Neural cell (in vitro differentiated cells): ENCODE data around the gene ADAP1. TPM values are rescaled to one million over a fixed set of nuclear protein-coding genes. Genes with fewer than 3 reads are reported as not detected.
A peak's percentile ranks its signal among the peaks of the same experiment; 100 is the strongest.

Experiments
- H2AFZ ChIP-seq: fragments of 200-600, 300-800 bp; sonication (generic), shearing (Covaris generic); 2 replicates; pipeline ENCODE4 v1.6.0; 2014; ENCODE audit warnings: low read depth, mild to moderate bottlenecking, antibody characterized with exemption, low read length, moderate library complexity
- H3F3A ChIP-seq: fragments of 200-600 bp; shearing (Covaris generic); 2 replicates; pipeline ENCODE4 v1.6.1; 2016; ENCODE audit warnings: mild to moderate bottlenecking, moderate library complexity, mixed read lengths, antibody characterized with exemption, low read length; ENCODE audit not compliant: insufficient read depth, poor library complexity, severe bottlenecking
- H3K27ac ChIP-seq: fragments of 200-600, 300-800 bp; sonication (generic), shearing (Covaris generic); 2 replicates; pipeline ENCODE4 v1.5.1; 2014; ENCODE audit warnings: mild to moderate bottlenecking, low read length, moderate library complexity
- H3K27me3 ChIP-seq: fragments of 300-800, 200-600 bp; sonication (generic), shearing (Covaris generic); 2 replicates; pipeline ENCODE4 v1.6.0; 2014; ENCODE audit warnings: mild to moderate bottlenecking, low read depth, low read length, moderate library complexity; ENCODE audit not compliant: insufficient read depth
- H3K36me3 ChIP-seq: fragments of 300-800, 200-600 bp; sonication (generic), shearing (Covaris generic); 2 replicates; pipeline ENCODE4 v1.5.1; 2014; ENCODE audit warnings: mild to moderate bottlenecking, antibody characterized with exemption, low read length, moderate library complexity; ENCODE audit not compliant: insufficient read depth
- H3K4me2 ChIP-seq: fragments of 300-800, 200-600 bp; sonication (generic), shearing (Covaris generic); 2 replicates; pipeline ENCODE4 v1.6.0; 2014; ENCODE audit warnings: mild to moderate bottlenecking, low read length
- H3K4me3 ChIP-seq: fragments of 300-800, 200-600 bp; sonication (generic), shearing (Covaris generic); 2 replicates; pipeline ENCODE4 v1.5.1; 2014; ENCODE audit warnings: mild to moderate bottlenecking, low read length, moderate library complexity
- H3K79me2 ChIP-seq: fragments of 200-600 bp; shearing (Covaris generic); replicated peaks from 2 replicates; pipeline ENCODE4 v1.6.0; 2014; ENCODE audit warnings: mild to moderate bottlenecking, low read length, moderate library complexity; ENCODE audit not compliant: insufficient read depth
- H3K9ac ChIP-seq: fragments of 300-800, 200-600 bp; sonication (generic), shearing (Covaris generic); 2 replicates; pipeline ENCODE4 v1.6.1; 2016; ENCODE audit warnings: mild to moderate bottlenecking, low read length, mixed read lengths
- H3K9me2 ChIP-seq: fragments of 200-600 bp; shearing (Covaris generic); 2 replicates; pipeline ENCODE4 v1.6.1; 2016; ENCODE audit warnings: mild to moderate bottlenecking, low read length, mixed read lengths; ENCODE audit not compliant: insufficient read depth
- H3K9me3 ChIP-seq: fragments of 200-600, 300-800 bp; sonication (generic), shearing (Covaris generic); 2 replicates; pipeline ENCODE4 v1.6.1; 2016; ENCODE audit warnings: mild to moderate bottlenecking, mixed run types, low read length, moderate library complexity, mixed read lengths
- H4K20me1 ChIP-seq: fragments of 200-600 bp; shearing (Covaris generic); 2 replicates; pipeline ENCODE4 v1.6.1; 2016; ENCODE audit warnings: mild to moderate bottlenecking, mixed run types; ENCODE audit not compliant: insufficient read depth
- EP300 ChIP-seq: fragments of 450-650 bp; conservative IDR thresholded peaks from 2 replicates; pipeline ENCODE4 v1.6.1; 2014; ENCODE audit warnings: antibody characterized with exemption, mild to moderate bottlenecking, moderate library complexity; ENCODE audit not compliant: poor library complexity, severe bottlenecking
- EZH2 ChIP-seq: fragments of 200-600, 300-800 bp; shearing (Covaris generic), sonication (generic); IDR thresholded peaks from 2 replicates; pipeline ENCODE4 v1.6.1; 2014; ENCODE audit warnings: antibody characterized with exemption, low read length, borderline replicate concordance, mild to moderate bottlenecking; ENCODE audit not compliant: insufficient read depth, poor library complexity, severe bottlenecking
- MXI1 ChIP-seq: fragments of 450-650 bp; conservative IDR thresholded peaks from 2 replicates; pipeline ENCODE4 v1.6.1; 2014; ENCODE audit warnings: antibody characterized with exemption, mild to moderate bottlenecking; ENCODE audit not compliant: poor library complexity, severe bottlenecking
- POLR2AphosphoS5 ChIP-seq: IDR thresholded peaks from 2 replicates; pipeline ENCODE4 v1.6.1; 2012
- RAD21 ChIP-seq: fragments of 450-650 bp; conservative IDR thresholded peaks from 2 replicates; pipeline ENCODE4 v1.6.1; 2014; ENCODE audit warnings: antibody characterized with exemption, mild to moderate bottlenecking, moderate library complexity
- SMC3 ChIP-seq: fragments of 450-650 bp; conservative IDR thresholded peaks from 2 replicates; pipeline ENCODE4 v1.6.1; 2014; ENCODE audit warnings: antibody characterized with exemption, mild to moderate bottlenecking, moderate library complexity; ENCODE audit not compliant: poor library complexity
- TAF1 ChIP-seq: IDR thresholded peaks from 2 replicates; pipeline ENCODE4 v1.6.1; 2012; ENCODE audit warnings: low read depth
- polyA plus RNA-seq: library from polyadenylated mRNA; depleted of rRNA; stranded (reverse); fragments of >200 nt; gene quantifications from 2 replicates; pipeline ENCODE4 v1.2.3, GENCODE V29; 2014
- TF ChIP-seq, protein P1 (sequence below): IDR thresholded peaks from 2 replicates; pipeline ENCODE4 v1.6.1; 2012; ENCODE audit warnings: borderline replicate concordance
- TF ChIP-seq, protein P2 (sequence below): fragments of 450-650 bp; IDR thresholded peaks from 2 replicates; pipeline ENCODE4 v1.5.1; 2014; ENCODE audit warnings: antibody characterized with exemption, mild to moderate bottlenecking, moderate library complexity; ENCODE audit not compliant: poor library complexity, severe bottlenecking

Gene ADAP1
- polyA plus RNA-seq, 1 donor from 2014 or later = 76.8 TPM

DNA sequence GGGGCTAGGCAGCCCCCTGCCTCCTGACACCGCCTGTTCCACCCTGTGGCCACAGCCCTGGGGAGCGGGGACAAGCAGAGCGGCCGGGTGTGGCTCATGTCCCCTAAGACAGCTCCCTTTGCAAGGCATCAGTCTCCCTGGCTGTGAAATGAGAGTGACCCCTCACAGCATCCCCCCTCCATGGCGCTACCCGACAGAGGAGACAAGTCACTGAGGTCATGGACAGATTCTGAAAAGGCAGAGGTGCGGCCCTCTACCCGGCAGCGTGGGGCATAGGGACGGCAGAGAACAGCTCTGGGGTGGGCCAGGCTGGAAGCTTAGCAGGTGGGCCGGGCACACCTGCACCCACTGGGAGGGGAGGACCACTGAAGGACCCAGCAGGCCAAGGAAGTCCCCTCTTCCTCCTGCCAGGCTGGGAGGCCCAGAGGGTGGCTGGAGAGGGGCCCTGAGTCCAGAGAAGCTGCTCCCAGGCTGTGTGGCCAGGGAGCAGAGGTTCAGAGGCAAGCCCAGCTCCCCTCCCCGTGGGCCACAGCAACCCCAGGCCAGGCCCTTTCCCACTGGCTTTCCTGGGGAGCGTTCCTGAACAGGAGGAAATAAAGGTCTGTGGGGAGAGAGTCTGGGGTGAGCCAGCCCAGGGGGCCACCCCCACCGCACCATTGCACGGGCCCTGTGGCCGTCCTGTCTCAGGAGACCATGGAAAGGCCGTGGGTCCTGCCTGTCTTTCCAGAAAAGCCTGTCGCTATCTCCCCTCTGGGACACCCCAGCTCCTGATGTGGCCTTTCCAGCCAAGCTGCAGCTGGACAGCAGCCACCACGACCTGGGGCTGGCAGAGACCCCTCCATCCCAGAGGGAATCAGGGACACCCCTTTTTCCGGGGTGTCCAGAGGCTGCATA lies 1.7 kb downstream of the ADAP1 start:
- H3K27me3 ChIP-seq = no peaks in the 10 kb centered on the region
- H3K36me3 ChIP-seq = no peaks in the 10 kb centered on the region
- H3K9me2 ChIP-seq = no peaks in the 10 kb centered on the region
- H3K27ac ChIP-seq = no peak overlapping the region
- no peaks in the 10 kb centered on the region for H4K20me1 ChIP-seq
- no peak overlapping the region for H2AFZ ChIP-seq
- H3K79me2 ChIP-seq = no peaks in the 10 kb centered on the region
- H3F3A ChIP-seq = no peaks in the 10 kb centered on the region
- TF ChIP-seq EZH2 = no peak
- no peak for TF ChIP-seq EP300
- TF ChIP-seq, protein P1, sequence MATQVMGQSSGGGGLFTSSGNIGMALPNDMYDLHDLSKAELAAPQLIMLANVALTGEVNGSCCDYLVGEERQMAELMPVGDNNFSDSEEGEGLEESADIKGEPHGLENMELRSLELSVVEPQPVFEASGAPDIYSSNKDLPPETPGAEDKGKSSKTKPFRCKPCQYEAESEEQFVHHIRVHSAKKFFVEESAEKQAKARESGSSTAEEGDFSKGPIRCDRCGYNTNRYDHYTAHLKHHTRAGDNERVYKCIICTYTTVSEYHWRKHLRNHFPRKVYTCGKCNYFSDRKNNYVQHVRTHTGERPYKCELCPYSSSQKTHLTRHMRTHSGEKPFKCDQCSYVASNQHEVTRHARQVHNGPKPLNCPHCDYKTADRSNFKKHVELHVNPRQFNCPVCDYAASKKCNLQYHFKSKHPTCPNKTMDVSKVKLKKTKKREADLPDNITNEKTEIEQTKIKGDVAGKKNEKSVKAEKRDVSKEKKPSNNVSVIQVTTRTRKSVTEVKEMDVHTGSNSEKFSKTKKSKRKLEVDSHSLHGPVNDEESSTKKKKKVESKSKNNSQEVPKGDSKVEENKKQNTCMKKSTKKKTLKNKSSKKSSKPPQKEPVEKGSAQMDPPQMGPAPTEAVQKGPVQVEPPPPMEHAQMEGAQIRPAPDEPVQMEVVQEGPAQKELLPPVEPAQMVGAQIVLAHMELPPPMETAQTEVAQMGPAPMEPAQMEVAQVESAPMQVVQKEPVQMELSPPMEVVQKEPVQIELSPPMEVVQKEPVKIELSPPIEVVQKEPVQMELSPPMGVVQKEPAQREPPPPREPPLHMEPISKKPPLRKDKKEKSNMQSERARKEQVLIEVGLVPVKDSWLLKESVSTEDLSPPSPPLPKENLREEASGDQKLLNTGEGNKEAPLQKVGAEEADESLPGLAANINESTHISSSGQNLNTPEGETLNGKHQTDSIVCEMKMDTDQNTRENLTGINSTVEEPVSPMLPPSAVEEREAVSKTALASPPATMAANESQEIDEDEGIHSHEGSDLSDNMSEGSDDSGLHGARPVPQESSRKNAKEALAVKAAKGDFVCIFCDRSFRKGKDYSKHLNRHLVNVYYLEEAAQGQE = no peak
- TF ChIP-seq RAD21 = no peak
- TF ChIP-seq MXI1 = no peak
- TF ChIP-seq SMC3 = no peak
- TF ChIP-seq POLR2AphosphoS5 = no peak
- TF ChIP-seq TAF1 = no peak
- TF ChIP-seq, protein P2, sequence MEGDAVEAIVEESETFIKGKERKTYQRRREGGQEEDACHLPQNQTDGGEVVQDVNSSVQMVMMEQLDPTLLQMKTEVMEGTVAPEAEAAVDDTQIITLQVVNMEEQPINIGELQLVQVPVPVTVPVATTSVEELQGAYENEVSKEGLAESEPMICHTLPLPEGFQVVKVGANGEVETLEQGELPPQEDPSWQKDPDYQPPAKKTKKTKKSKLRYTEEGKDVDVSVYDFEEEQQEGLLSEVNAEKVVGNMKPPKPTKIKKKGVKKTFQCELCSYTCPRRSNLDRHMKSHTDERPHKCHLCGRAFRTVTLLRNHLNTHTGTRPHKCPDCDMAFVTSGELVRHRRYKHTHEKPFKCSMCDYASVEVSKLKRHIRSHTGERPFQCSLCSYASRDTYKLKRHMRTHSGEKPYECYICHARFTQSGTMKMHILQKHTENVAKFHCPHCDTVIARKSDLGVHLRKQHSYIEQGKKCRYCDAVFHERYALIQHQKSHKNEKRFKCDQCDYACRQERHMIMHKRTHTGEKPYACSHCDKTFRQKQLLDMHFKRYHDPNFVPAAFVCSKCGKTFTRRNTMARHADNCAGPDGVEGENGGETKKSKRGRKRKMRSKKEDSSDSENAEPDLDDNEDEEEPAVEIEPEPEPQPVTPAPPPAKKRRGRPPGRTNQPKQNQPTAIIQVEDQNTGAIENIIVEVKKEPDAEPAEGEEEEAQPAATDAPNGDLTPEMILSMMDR = no peak
- no peaks in the 10 kb centered on the region for H3K9me3 ChIP-seq
- H3K4me3 ChIP-seq = peak overlapping the region; percentile 88
- peak overlapping the region; percentile 84 for H3K4me2 ChIP-seq
- peak overlapping the region; percentile 82 for H3K9ac ChIP-seq

DNA sequence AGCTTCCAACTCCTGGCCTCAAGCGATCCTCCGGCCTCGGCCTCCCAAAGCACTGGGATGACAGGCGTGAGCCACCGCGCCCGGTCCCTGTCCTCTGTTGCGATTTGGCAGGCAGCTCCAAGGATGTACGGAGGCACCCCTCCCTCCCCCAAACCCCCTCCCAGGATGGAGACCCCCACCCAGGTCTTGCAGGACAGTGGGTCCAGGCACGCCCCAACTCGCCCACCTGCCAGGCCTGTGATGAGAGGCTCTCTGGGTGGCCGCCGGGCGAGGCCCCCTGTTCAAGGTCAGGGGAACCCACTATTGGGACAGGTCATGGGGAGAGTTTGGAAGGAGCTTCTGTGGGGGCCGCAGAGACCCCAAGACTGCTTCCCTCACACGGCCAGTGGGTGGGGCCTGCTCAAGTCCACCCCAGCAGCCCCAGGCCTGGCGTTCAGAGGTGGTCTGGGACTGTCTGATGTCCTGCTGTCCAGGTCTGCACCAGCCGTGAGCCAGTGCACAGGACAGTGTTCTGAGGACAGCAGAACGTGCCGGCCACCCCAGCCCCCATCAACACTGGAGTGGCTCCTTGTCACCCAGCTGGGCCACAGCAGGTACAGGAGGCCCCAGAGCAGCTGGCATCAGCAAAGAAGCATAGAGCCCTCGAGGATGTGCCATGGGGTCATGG lies 2.5 kb downstream of the ADAP1 start:
- Histone ChIP-seq H3K9me3 (no peaks in the 10 kb centered on the region), H2AFZ (no peak overlapping the region), H3K4me2 (no peak overlapping the region), H3K79me2 (no peaks in the 10 kb centered on the region), H3K4me3 (no peak overlapping the region), H4K20me1 (no peaks in the 10 kb centered on the region), H3K9me2 (no peaks in the 10 kb centered on the region), H3K9ac (no peak overlapping the region), H3F3A (no peaks in the 10 kb centered on the region), H3K36me3 (no peaks in the 10 kb centered on the region), H3K27me3 (no peaks in the 10 kb centered on the region), H3K27ac (no peak overlapping the region)
- TF ChIP-seq RAD21 (no peak), MXI1 (no peak), TAF1 (no peak), SMC3 (no peak), EP300 (no peak), EZH2 (no peak), POLR2AphosphoS5 (no peak)
- TF ChIP-seq, protein P2 = no peak
- TF ChIP-seq, protein P1 = no peak
